Activated CD4-positive, alpha-beta T cell treated with anti-CD3 and anti-CD28 coated beads for 48 hours (primary cell): ENCODE data around the gene FAM149A.

Source experiments
- DNase-seq: peaks from one replicate; pipeline ENCODE4 v3.0.0-alpha.2; 2020

The FAM149A gene

DNA sequence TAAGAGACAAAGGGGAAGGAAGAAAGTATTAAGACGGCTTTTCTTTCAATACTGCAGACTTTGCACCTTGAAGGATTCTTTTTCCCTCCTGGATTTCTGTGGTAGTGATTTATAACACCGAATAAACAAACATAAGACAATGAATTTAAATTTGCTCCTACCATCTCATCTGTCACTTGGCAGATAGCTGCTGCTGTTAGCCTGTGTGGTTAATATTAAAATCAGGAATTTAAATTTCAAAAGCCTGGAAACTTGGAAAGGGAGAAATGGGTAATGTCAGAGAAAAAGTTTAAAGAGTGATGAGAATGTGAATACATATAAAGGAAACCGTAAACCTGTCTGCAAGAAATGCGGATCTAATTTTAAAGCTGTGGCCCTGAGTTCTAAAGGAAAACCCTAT lies 3.4 kb downstream of the FAM149A start:
- no peak for DNase-seq

- no peak for DNase-seq
Observed at GRCh38 chr4:186108391-186108790, 3.9 kb downstream of the FAM149A start.

DNA sequence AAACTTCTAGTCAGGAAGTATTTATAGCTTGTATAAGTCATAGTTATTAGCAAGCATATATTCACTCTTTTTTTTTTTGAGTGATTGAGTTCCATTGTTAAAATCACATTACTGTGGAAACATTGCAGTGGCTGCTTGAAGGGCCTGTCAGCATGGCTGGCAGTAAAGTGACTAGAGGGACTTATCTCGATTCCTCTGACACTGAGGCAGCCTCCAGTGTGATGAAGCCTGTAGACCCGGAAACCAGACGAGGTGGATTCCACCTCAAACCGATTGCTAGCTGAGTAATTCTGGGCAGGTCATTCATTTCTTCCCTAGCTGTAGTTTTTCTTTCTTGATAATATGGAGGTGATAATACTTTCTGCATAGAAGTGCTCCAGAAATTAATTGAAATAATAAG lies 4.7 kb downstream of the FAM149A start:
- DNase-seq, result no peak

- DNase-seq, result no peak
Observed at GRCh38 chr4:186116697-186117096, 12.2 kb downstream of the FAM149A start.

GRCh38 chr4:186118582-186118981 lies 14.1 kb downstream of the FAM149A start:
- DNase-seq, result no peak

- no peak for DNase-seq
Observed at GRCh38 chr4:186121057-186121456, 16.6 kb downstream of the FAM149A start.

DNA sequence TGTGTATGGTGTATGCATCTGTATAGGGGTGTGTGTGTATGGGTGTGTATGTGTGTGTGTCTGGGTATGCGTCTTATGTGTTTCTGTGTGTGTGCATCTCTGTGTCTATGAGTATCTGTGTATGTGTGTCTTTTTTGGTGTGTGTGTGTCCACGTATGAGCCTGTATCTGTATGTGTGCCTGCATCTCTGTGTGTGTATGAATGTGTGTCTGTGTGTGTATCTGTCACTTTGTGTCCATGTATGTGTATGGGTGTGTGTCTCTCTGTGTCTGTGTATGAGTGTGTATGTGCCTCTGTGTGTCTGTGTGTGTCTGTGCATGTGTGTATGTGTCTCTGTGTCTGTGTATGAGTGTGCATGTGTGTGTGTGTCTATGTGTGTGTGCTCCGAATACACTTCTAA lies 24.3 kb downstream of the FAM149A start:
- DNase-seq, result no peak

- DNase-seq, result no peak
Observed at GRCh38 chr4:186131935-186132334, 27.4 kb downstream of the FAM149A start.

- DNase-seq, result peak; percentile 17
Observed at GRCh38 chr4:186132577-186133242, 28.2 kb downstream of the FAM149A start.

DNA sequence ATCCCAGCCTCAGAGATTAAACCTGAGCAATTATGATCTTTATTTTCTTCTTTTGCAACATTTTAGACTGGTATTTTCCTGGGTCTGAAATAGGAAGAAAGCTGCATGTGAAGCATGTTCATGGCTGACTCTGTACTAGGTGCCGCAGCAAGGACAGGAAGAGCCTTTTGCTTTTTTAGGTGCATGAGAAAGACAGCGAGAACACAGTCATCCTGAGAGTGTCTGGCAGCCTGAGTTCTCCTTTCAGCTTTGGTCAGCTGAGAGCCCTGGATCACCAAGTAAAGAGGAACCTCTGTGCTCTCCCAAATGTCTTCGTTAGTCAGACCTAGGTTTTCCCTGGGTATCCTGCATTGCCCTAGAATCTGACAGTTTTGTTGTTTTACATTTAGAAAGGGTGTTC lies 29.8 kb downstream of the FAM149A start:
- peak; percentile 12 for DNase-seq

GRCh38 chr4:186134861-186135260 lies 30.4 kb downstream of the FAM149A start:
- DNase-seq, result no peak

DNA sequence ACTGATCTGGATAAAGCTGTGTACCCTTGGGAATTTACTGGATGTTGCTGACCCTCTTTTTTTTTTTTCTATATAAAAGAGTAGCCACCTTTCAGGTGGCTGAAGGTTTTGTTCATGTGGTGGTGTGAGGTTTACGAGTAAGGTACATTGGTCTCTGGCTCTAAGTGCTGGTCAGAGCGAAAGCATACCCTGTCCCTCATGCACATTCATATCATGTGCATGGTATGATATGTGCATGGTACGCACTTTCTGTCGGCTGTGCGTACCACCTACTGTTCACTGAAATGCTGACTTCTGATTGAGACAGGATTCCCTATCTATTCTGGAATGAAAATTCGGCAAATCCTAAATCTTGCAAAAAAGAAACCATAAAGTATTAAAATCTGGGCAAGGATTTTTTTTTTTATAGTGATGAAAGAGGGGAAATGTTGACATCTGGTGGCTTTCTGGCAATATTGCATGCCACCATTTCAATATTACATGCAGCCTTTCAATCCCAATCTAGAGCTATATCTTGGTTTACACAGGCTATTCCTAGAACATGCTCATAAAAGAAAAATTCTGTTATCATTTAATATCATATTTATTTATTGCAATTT lies 32.8 kb downstream of the FAM149A start:
- no peak for DNase-seq

DNA sequence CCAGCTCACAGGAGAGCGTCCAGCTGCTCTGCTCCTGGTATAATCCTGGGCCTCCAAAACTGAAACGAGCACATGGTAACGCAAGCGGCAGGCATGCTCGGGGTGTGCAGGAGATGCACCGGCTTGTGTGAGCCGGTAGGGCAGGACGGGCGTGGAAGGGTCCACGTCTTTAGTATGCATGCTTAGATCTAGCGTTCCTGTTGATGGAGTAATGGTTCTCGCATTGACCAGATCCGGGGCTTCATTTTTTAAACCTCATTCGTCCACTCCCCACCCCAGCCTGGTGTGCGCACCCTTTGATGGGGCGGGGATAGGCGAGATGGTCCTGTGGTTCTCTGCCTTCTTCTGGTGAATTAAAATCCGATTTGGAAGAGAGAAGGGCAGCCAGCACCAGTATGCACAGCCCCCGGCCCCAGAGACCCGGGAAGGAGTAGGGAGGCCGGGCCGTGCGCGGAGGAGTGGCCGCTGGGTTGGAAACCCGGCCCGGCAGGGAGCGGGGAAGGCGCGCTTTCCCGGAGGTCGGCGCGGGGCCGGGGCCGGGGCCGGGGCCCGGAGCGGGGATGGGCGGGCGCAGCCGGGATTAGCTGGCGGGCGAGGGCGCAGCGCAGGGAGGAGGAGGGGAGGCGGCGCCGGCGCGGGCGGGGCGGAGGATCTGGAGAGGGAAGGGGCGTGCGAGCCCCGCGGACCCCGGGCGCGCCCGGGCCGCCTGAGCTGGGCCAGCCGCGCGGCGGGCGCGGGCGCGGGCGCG lies 39.9 kb downstream of the FAM149A start:
- DNase-seq, result peak; percentile 45

- DNase-seq, result peak; percentile 34
Observed at GRCh38 chr4:186144946-186145569, 40.6 kb downstream of the FAM149A start.

- DNase-seq, result no peak
Observed at GRCh38 chr4:186146458-186146857, 42.0 kb downstream of the FAM149A start.

DNA sequence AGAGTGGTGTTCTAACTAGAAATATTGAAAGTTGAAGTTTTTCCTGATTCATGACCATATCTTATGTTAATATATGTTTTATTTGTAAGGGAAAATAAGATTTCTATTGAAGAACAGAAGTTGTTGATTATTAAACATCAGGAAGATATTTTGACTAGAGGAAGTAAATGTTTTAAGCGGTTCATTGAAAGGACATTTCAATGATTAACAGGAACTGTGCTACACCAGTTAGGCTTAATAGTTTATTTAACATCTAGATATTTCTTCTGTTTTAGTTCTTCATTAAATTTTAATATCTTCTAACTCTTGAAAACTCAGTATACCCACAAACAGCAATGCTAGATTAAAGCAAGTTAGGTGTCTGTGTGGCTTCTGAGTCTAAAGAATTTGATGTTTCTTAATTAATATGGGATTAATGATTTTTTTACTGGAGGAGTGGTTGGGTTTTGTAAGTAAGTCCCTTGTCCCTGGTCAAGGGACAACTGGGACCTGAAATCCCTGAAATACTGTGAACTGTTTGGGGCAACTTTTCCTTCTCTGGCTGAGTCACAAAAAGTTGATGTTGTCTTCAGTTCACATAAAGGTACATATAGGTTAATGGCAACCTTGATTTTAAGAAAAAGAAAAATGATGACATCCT lies 44.0 kb downstream of the FAM149A start:
- DNase-seq, result no peak

- DNase-seq, result peak; percentile 23
Observed at GRCh38 chr4:186149872-186150271, 45.4 kb downstream of the FAM149A start.

- no peak for DNase-seq
Observed at GRCh38 chr4:186150926-186151325, 46.4 kb downstream of the FAM149A start.

- no peak for DNase-seq
Observed at GRCh38 chr4:186151499-186151898, 47.0 kb downstream of the FAM149A start.

- no peak for DNase-seq
Observed at GRCh38 chr4:186158021-186158813, 53.7 kb downstream of the FAM149A start.

DNA sequence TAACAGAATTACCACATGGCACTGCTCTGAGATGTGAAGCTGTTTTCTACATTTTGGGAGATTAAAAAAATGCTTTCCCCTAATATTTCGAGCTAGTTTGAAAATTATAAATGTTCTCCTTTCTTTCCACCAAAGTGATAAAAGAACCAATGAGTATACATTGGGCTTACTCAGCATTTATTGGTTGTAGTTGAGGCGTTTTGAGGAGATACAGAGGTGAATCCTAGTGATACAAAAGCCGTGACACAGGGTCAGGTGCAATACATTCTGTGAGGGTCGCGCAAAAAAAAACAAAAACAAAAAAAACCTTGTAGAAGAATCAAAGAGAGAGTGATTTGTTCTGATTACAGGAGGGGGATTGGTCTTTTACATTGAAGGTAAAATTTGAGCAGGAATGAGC lies 54.5 kb downstream of the FAM149A start:
- no peak for DNase-seq

GRCh38 chr4:186159613-186160012 lies 55.1 kb downstream of the FAM149A start:
- no peak for DNase-seq
